Tibial artery (tissue), 4 donors: ENCODE data around the gene ABR.
A peak's percentile ranks its signal among the peaks of the same experiment; 100 is the strongest.

Experiments
- DNase-seq, 2 donors: peaks; one replicate each; pipeline ENCODE4 v3.0.0-alpha.2; 2019
- H3K27ac ChIP-seq, 2 donors: fragments of 200-600 bp; sonication (generic) in 1 of 2; 1 replicate in 1 of 2; 2 replicates in 1 of 2; pipeline ENCODE4 v1.5.1; 2018 to 2019; ENCODE audit warnings: mild to moderate bottlenecking in 1 of 2
- H3K27me3 ChIP-seq, 2 donors: fragments of 200-600 bp; sonication (generic) in 1 of 2; one replicate each; pipeline versions ENCODE4 v1.5.1 to v1.6.0; 2016 to 2019
- H3K36me3 ChIP-seq, 3 donors: fragments of 200-600 bp; sonication (generic) in 2 of 3; one replicate each; pipeline ENCODE4 v1.5.1; 2016 to 2019; ENCODE audit warnings: mild to moderate bottlenecking in 2 of 3
- H3K4me1 ChIP-seq, 4 donors: fragments of 200-600 bp; sonication (generic) in 2 of 4; 1 replicate in 3 of 4; 2 replicates in 1 of 4; pipeline ENCODE4 v1.5.1; 2016 to 2019
- H3K4me3 ChIP-seq, 2 donors: fragments of 200-600 bp; sonication (generic) in 1 of 2; 1 replicate in 1 of 2; 2 replicates in 1 of 2; pipeline ENCODE4 v1.5.1; 2018 to 2019; ENCODE audit warnings: mild to moderate bottlenecking in 2 of 2
- H3K9me3 ChIP-seq, 3 donors: fragments of 200-600 bp; sonication (generic) in 1 of 3; one replicate each; pipeline ENCODE4 v1.5.1; 2016 to 2019
- CTCF ChIP-seq, 2 experiments: fragments of 200-600 bp in 1 of 2; fragments of 450-650 bp in 1 of 2; IDR thresholded peaks; one replicate each; pipeline ENCODE4 v1.5.1; 2017 to 2019; ENCODE audit warnings: antibody characterized with exemption in 2 of 2, mild to moderate bottlenecking in 1 of 2, moderate library complexity in 1 of 2
- intact Hi-C: fragments of 100-400 bp; cut with DNase I; formaldehyde crosslinking; loops from one replicate; pipeline ENCODE4 v1.15.0; 2023; ENCODE audit warnings: low total_unique reads

ABR gene

GRCh38 chr17:1087381-1088241 is 92.2 kb downstream of the ABR start:
- Histone ChIP-seq H3K4me1 (peaks cover 0 to 56% (median 42%) of the 10 kb centered on the region in 4 donors), H3K36me3 (peaks cover 40 to 60% (median 43%) of the 10 kb centered on the region in 3 donors), H3K9me3 (no peaks in the 10 kb centered on the region), H3K27ac (peak overlapping the region; percentile 80 to 86), H3K27me3 (no peaks in the 10 kb centered on the region), H3K4me3 (peak overlapping the region in 1 of 2 donors; percentile 15)
- intact Hi-C loops: no loop called here
- no peak for TF ChIP-seq CTCF (IDR thresholded peaks at IDR 0.05)
- DNase-seq: peak; percentile 68 to 93

GRCh38 chr17:1083451-1084187 is 96.2 kb downstream of the ABR start:
- Histone ChIP-seq H3K36me3 (peaks cover 50 to 72% (median 56%) of the 10 kb centered on the region in 3 donors), H3K27ac (no peak overlapping the region), H3K4me3 (no peak overlapping the region), H3K27me3 (no peaks in the 10 kb centered on the region), H3K4me1 (peaks cover 0 to 33% (median 25%) of the 10 kb centered on the region in 4 donors), H3K9me3 (no peaks in the 10 kb centered on the region)
- intact Hi-C loops: no loop called here
- DNase-seq: no peak
- no peak for TF ChIP-seq CTCF (IDR thresholded peaks at IDR 0.05)

GRCh38 chr17:1082579-1082978 is 97.2 kb downstream of the ABR start:
- no peak for TF ChIP-seq CTCF (IDR thresholded peaks at IDR 0.05)
- H3K36me3 ChIP-seq: peaks cover 60 to 82% (median 64%) of the 10 kb centered on the region in 3 donors
- no peak for DNase-seq

GRCh38 chr17:1078831-1079561 is 100.8 kb downstream of the ABR start:
- peaks cover 61 to 98% (median 78%) of the 10 kb centered on the region in 3 donors for H3K36me3 ChIP-seq
- TF ChIP-seq CTCF (IDR thresholded peaks at IDR 0.05): no peak
- no peaks in the 10 kb centered on the region for H3K27me3 ChIP-seq
- intact Hi-C loops: no loop called here
- no peaks in the 10 kb centered on the region for H3K9me3 ChIP-seq
- no peak for DNase-seq
- no peak overlapping the region for H3K27ac ChIP-seq
- H3K4me1 ChIP-seq: peaks cover 0 to 12% (median 5%) of the 10 kb centered on the region in 4 donors
- H3K4me3 ChIP-seq: no peak overlapping the region

More at GRCh38 chr17:1082579-1082978, 97.2 kb downstream of the ABR start:
- intact Hi-C loops: no loop called here
- Histone ChIP-seq H3K4me1 (peaks cover 0 to 23% (median 14%) of the 10 kb centered on the region in 4 donors), H3K27me3 (no peaks in the 10 kb centered on the region), H3K27ac (no peak overlapping the region), H3K9me3 (no peaks in the 10 kb centered on the region), H3K4me3 (no peak overlapping the region)

- no peak for TF ChIP-seq CTCF (IDR thresholded peaks at IDR 0.05)
- Histone ChIP-seq H3K27me3 (no peaks in the 10 kb centered on the region), H3K9me3 (no peaks in the 10 kb centered on the region), H3K4me3 (no peak overlapping the region), H3K36me3 (peaks cover 53 to 98% (median 78%) of the 10 kb centered on the region in 3 donors), H3K4me1 (peaks cover 0 to 12% (median 5%) of the 10 kb centered on the region in 4 donors), H3K27ac (no peak overlapping the region)
- intact Hi-C loops: no loop called here
- no peak for DNase-seq
Observed at GRCh38 chr17:1077986-1078711, 101.6 kb downstream of the ABR start.
